ENCODE results near the gene PIP4P1.

GRCh38 chr14:20416223-20416622, 45.0 kb downstream of the PIP4P1 start:
- TF ChIP-seq RARB (CRISPR knock-in tag; IDR thresholded peaks at IDR 0.05): no peak
- no peak for TF ChIP-seq PATZ1 (CRISPR knock-in tag; IDR thresholded peaks at IDR 0.05; ENCODE audit: borderline replicate concordance)
- TF ChIP-seq GLIS3 (CRISPR knock-in tag; IDR thresholded peaks at IDR 0.05): no peak
- no peak for TF ChIP-seq PPARA (CRISPR knock-in tag; IDR thresholded peaks at IDR 0.05; ENCODE audit: borderline replicate concordance)
- no peak for TF ChIP-seq TSHZ2 (CRISPR knock-in tag; IDR thresholded peaks at IDR 0.05)
- no peak for TF ChIP-seq ZFP30 (CRISPR knock-in tag; IDR thresholded peaks at IDR 0.05)
- TF ChIP-seq CSRNP3 (CRISPR knock-in tag; IDR thresholded peaks at IDR 0.05): no peak
- no peak for TF ChIP-seq TOX (CRISPR knock-in tag; IDR thresholded peaks at IDR 0.05; ENCODE audit: borderline replicate concordance)

Data from SK-N-SH treated with all-trans-retinoic acid at 6 μM for 48 hours (cell line).